ENCODE measurements around the gene DHX15. TPM values are rescaled to one million over a fixed set of nuclear protein-coding genes. Genes with fewer than 3 reads are reported as not detected.

Gene DHX15
- total RNA-seq, 1 experiment from 2014 or later = 240 TPM

GRCh38 chr4:24570172-24570571, 14.2 kb downstream of the DHX15 start:
- DNase-seq (ENCODE audit: low spot score) (no peak), ATAC-seq (no peak)
- H3K9me3 Mint-ChIP-seq = no peaks in the 10 kb centered on the region
- H3K4me3 Mint-ChIP-seq = no peak overlapping the region
- H3K27me3 Mint-ChIP-seq (ENCODE audit: low read depth) = no peaks in the 10 kb centered on the region
- POLR2A ChIA-PET = no interaction called here
- H3K27ac Mint-ChIP-seq = no peak overlapping the region; the same call in 1 of the 2 replicates
- CTCF ChIA-PET = no interaction called here
- H3K36me3 Mint-ChIP-seq = peaks cover 76% of the 10 kb centered on the region
- H3K4me1 Mint-ChIP-seq = peaks cover 51% of the 10 kb centered on the region
- no peak for TF ChIP-seq ATF6 (CRISPR knock-in tag; IDR thresholded peaks at IDR 0.05)
- TF ChIP-seq ESRRA (CRISPR knock-in tag; IDR thresholded peaks at IDR 0.05; ENCODE audit: borderline replicate concordance) = no peak
- TF ChIP-seq PRRX2 (CRISPR knock-in tag; IDR thresholded peaks at IDR 0.05) = no peak
- TF ChIP-seq ZNF138 (CRISPR knock-in tag; conservative IDR thresholded peaks at IDR 0.05) = no peak
- TF ChIP-seq FOXK1 (CRISPR knock-in tag; IDR thresholded peaks at IDR 0.05) = no peak
- TF ChIP-seq NFYB (CRISPR knock-in tag; conservative IDR thresholded peaks at IDR 0.05; ENCODE audit: low read depth) = no peak
- no peak for TF ChIP-seq EMX1 (CRISPR knock-in tag; IDR thresholded peaks at IDR 0.05)
- no peak for TF ChIP-seq IRF2 (CRISPR knock-in tag; IDR thresholded peaks at IDR 0.05; ENCODE audit: borderline replicate concordance, low read depth)
- TF ChIP-seq ZNF232 (CRISPR knock-in tag; IDR thresholded peaks at IDR 0.05) = no peak
- TF ChIP-seq CTCF (IDR thresholded peaks at IDR 0.05) = no peak
- TF ChIP-seq ZNF281 (CRISPR knock-in tag; IDR thresholded peaks at IDR 0.05) = no peak
- no peak for TF ChIP-seq GTF2I (CRISPR knock-in tag; conservative IDR thresholded peaks at IDR 0.05)
- TF ChIP-seq JAZF1 (CRISPR knock-in tag; IDR thresholded peaks at IDR 0.05) = no peak
- TF ChIP-seq ATF2 (CRISPR knock-in tag; IDR thresholded peaks at IDR 0.05; ENCODE audit: borderline replicate concordance, low read depth) = no peak
- no peak for TF ChIP-seq TP53 (CRISPR knock-in tag; IDR thresholded peaks at IDR 0.05)
- TF ChIP-seq NR2C2 (CRISPR knock-in tag; IDR thresholded peaks at IDR 0.05) = no peak
- TF ChIP-seq, protein P1, sequence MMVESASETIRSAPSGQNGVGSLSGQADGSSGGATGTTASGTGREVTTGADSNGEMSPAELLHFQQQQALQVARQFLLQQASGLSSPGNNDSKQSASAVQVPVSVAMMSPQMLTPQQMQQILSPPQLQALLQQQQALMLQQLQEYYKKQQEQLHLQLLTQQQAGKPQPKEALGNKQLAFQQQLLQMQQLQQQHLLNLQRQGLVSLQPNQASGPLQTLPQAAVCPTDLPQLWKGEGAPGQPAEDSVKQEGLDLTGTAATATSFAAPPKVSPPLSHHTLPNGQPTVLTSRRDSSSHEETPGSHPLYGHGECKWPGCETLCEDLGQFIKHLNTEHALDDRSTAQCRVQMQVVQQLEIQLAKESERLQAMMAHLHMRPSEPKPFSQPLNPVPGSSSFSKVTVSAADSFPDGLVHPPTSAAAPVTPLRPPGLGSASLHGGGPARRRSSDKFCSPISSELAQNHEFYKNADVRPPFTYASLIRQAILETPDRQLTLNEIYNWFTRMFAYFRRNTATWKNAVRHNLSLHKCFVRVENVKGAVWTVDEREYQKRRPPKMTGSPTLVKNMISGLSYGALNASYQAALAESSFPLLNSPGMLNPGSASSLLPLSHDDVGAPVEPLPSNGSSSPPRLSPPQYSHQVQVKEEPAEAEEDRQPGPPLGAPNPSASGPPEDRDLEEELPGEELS (CRISPR knock-in tag; IDR thresholded peaks at IDR 0.05) = no peak

GRCh38 chr4:24569662-24570061, 14.7 kb downstream of the DHX15 start:
- DNase-seq (ENCODE audit: low spot score) (no peak), ATAC-seq (no peak)
- Mint-ChIP-seq H3K4me1 (peaks cover 53% of the 10 kb centered on the region), H3K27me3 (ENCODE audit: low read depth) (no peaks in the 10 kb centered on the region), H3K4me3 (no peak overlapping the region), H3K36me3 (peaks cover 75% of the 10 kb centered on the region), H3K27ac (no peak overlapping the region), H3K9me3 (no peaks in the 10 kb centered on the region)
- ChIA-PET CTCF (no interaction called here), POLR2A (no interaction called here)
- no peak for TF ChIP-seq USF2 (CRISPR knock-in tag; IDR thresholded peaks at IDR 0.05)
- TF ChIP-seq ERG (CRISPR knock-in tag; IDR thresholded peaks at IDR 0.05) = no peak
- TF ChIP-seq TCF7 (CRISPR knock-in tag; IDR thresholded peaks at IDR 0.05; ENCODE audit: low read depth) = no peak
- no peak for TF ChIP-seq TEAD1 (CRISPR knock-in tag; IDR thresholded peaks at IDR 0.05)
- TF ChIP-seq CREB1 (CRISPR knock-in tag; IDR thresholded peaks at IDR 0.05) = no peak
- TF ChIP-seq SP1 (CRISPR knock-in tag; conservative IDR thresholded peaks at IDR 0.05) = no peak
- no peak for TF ChIP-seq ETV6 (CRISPR knock-in tag; IDR thresholded peaks at IDR 0.05)
- TF ChIP-seq E2F1 (CRISPR knock-in tag; IDR thresholded peaks at IDR 0.05) = no peak
- no peak for TF ChIP-seq JAZF1 (CRISPR knock-in tag; IDR thresholded peaks at IDR 0.05)
